Measurements from ENCODE around the gene IQCH.
"Not testable (repeated sequence)": the region's sequence is repeated elsewhere in the genome, so short reads cannot be mapped to it uniquely, and the experiment has no call there.

GRCh38 chr15:67286400-67286799 lies 31.8 kb downstream of the IQCH start:
- not testable (repeated sequence) for TF ChIP-seq GABPA (tag; conservative IDR thresholded peaks at IDR 0.05; ENCODE audit: low read depth)
- TF ChIP-seq, protein P1, sequence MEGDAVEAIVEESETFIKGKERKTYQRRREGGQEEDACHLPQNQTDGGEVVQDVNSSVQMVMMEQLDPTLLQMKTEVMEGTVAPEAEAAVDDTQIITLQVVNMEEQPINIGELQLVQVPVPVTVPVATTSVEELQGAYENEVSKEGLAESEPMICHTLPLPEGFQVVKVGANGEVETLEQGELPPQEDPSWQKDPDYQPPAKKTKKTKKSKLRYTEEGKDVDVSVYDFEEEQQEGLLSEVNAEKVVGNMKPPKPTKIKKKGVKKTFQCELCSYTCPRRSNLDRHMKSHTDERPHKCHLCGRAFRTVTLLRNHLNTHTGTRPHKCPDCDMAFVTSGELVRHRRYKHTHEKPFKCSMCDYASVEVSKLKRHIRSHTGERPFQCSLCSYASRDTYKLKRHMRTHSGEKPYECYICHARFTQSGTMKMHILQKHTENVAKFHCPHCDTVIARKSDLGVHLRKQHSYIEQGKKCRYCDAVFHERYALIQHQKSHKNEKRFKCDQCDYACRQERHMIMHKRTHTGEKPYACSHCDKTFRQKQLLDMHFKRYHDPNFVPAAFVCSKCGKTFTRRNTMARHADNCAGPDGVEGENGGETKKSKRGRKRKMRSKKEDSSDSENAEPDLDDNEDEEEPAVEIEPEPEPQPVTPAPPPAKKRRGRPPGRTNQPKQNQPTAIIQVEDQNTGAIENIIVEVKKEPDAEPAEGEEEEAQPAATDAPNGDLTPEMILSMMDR (IDR thresholded peaks at IDR 0.05 in 2 of 3, conservative IDR thresholded peaks at IDR 0.05 in 1 of 3; ENCODE audit: insufficient read depth in 2 of 3, low read depth in 1 of 3, low read length in 3 of 3), result not testable (repeated sequence)

Data from K562 (cell line).